C4-2B (cell line): ENCODE measurements around the gene SUN1.

Experiments
- ZFX ChIP-seq: fragments of 450-650 bp; IDR thresholded peaks from 2 replicates; pipeline ENCODE4 v1.6.1; 2017
- TF ChIP-seq, protein P1 (sequence below): fragments of 450-650 bp; conservative IDR thresholded peaks from 2 replicates; pipeline ENCODE4 v1.5.1; 2017; ENCODE audit warnings: mild to moderate bottlenecking

DNA sequence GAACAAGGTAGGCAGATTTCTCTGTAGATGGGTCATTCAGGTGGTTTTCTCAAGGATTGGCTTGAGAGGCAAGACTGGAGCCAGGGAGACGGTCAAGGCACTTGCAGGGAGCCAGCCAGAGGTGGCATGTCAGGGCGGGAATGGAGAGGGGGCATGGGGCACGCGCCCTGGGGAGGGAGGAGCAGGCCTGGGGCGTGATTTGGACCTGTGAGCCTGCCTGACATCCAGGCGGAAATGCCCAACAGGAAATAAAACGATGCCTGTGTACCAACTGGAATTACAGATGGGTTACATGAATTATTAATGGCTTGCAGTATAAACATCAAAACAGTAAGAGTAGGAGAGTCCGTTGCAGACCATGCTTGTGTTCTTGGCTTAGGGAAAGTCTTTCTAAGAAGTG, 8.6 kb upstream of the SUN1 start:
- TF ChIP-seq, protein P1, sequence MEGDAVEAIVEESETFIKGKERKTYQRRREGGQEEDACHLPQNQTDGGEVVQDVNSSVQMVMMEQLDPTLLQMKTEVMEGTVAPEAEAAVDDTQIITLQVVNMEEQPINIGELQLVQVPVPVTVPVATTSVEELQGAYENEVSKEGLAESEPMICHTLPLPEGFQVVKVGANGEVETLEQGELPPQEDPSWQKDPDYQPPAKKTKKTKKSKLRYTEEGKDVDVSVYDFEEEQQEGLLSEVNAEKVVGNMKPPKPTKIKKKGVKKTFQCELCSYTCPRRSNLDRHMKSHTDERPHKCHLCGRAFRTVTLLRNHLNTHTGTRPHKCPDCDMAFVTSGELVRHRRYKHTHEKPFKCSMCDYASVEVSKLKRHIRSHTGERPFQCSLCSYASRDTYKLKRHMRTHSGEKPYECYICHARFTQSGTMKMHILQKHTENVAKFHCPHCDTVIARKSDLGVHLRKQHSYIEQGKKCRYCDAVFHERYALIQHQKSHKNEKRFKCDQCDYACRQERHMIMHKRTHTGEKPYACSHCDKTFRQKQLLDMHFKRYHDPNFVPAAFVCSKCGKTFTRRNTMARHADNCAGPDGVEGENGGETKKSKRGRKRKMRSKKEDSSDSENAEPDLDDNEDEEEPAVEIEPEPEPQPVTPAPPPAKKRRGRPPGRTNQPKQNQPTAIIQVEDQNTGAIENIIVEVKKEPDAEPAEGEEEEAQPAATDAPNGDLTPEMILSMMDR: no peak
- no peak for TF ChIP-seq ZFX
